GM18526 (cell line): ENCODE data around the gene XPR1.

Source experiments
- POLR2A ChIP-seq: IDR thresholded peaks from 3 replicates; pipeline ENCODE4 v1.6.1; 2011; ENCODE audit not compliant: insufficient read length; ENCODE audit errors: extremely low read depth

Gene XPR1

DNA sequence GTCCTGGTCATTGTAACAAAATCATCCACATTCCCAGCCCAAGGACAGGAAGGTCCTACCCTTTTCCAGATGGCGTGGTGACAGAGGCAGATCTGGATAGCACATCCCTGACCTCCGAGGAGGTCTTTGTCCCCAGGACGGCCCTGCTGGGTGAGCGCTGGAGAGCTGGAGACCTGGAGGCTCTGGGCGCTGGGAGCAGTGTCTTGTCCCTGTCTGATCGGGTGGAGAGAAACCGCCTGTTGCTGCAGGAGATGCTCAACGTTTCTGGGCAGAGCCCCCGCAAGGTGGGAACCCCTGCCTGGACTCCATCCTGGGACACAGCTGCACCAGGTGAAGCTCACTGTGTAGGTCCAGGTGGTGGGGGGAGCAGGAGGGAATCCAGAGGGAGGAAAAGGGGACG, 284.9 kb downstream of the XPR1 start:
- no peak for TF ChIP-seq POLR2A

- no peak for TF ChIP-seq POLR2A
These were observed 285.7 kb downstream of the XPR1 start for GRCh38 chr1:180917306-180918065.

- TF ChIP-seq POLR2A, result no peak
These were observed 286.7 kb downstream of the XPR1 start for GRCh38 chr1:180918519-180918918.

DNA sequence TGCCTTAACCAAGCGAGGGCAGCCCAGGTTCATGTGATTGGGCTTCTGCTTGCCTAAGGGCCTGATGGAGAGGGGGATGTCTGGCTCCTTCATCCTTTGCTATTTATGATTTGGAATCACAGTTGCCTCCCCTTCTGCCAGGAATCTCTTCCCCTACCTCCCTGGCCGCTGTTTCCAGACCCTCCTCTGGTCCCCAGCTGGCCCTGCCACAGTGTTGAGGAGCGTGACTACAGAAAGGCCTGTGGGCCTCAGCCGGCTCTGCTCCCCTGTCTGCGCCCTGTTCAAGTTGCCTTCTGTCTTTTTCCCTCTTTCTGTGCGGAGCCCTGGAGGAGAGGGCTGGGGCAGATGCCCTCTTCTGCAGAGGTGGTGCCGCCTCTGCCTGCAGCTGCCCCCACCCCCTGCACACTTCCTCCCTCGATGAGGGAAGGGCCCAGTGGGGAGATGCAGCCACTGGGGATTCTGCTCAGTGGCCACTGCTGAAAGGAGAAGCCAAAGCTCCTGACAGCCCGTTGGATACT, 287.4 kb downstream of the XPR1 start:
- TF ChIP-seq POLR2A, result no peak

DNA sequence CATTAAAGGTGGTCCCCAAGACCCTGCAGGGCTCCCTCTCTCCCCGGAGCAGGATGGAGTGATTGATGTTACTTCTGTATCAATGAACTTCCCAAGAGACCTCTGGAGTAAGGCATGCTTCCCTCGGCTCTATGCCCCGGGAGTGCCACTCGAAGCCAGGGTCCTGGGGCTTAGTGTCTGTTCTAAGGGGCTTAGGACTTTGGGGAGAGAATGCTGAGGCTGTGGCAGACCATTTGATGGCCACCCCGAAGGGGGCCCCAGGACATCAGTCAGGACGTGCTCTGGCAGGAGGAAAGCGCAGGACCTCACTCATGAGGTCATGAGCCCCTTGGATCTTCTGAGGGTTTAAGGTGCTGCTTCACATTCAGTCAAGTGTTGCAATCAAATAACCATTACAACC, 288.4 kb downstream of the XPR1 start:
- TF ChIP-seq POLR2A, result no peak

DNA sequence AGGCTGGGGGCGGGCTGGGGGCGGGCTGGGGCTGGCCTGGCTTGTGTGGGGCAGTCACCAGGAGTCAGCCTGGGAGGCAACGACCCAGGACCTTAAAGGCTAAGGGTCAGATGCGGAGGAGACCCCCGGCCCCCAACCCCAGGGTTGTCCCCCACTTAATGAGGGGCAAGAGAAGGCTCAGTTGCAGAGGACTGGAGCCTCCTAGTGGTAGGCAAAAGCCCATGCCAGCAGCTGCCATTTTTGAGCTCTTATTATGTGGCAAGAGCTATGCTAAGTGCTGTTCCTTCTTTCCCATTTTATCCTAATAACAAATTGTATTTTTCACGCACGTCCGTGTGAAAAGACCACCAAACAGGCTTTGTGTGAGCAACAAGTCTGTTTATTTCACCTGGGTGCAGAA, 288.9 kb downstream of the XPR1 start:
- no peak for TF ChIP-seq POLR2A

DNA sequence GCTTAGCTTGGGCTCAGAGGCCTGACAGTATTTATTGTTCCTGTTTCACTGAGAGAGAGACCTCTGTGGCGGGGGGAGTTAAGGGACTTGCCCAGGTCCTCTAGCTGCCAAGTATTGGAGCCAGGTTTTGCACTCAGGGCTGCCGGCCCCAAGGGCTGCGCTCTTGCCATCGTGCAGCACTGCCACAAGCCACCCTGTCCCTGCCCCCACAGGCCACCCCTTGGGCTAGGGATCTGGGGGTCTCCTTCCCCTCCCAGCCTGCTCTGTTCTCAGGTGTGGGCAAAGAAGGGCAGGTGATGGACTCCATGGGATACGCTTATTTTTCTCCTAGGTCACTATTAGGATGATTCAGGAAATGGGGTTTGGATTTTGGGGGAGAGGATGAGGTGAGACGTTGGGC, 289.6 kb downstream of the XPR1 start:
- no peak for TF ChIP-seq POLR2A

DNA sequence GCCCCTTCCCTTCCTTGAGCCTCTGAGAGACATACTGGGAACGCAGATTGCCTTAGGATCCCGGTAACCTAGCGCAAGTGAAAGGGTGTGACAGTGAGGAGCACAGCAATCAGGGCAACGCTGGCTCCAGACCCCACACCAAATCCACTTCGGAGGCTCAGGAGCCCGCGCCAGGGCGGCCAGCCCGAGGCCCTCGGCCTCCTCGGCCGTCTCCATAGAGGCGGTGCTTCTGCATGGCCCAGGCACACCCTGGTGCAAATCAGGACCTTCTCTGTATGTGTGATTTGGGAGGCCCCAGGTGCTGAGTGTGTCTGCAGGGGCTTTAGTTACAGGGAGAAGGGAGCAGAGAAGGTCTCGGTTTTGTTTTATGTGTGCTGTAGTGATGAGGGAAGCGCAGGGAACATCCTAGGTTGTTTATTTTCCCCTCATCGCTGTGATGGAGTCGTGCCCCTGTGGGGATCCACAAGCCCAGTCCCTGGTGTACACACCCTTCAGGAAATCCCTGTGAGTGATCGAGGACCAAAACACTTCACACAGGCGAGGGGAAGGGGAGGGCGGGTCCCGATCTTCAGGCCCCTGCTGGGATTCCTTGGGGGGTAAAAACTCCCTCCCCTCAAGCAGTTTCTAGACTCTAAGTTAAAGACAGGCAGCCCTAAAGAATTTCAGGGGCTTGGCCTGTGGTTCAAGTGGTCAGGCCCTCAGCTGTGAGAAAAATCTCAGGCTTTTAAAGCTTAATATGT, 290.2 kb downstream of the XPR1 start:
- TF ChIP-seq POLR2A, result no peak

- no peak for TF ChIP-seq POLR2A
These were observed 290.8 kb downstream of the XPR1 start for GRCh38 chr1:180922631-180923015.

DNA sequence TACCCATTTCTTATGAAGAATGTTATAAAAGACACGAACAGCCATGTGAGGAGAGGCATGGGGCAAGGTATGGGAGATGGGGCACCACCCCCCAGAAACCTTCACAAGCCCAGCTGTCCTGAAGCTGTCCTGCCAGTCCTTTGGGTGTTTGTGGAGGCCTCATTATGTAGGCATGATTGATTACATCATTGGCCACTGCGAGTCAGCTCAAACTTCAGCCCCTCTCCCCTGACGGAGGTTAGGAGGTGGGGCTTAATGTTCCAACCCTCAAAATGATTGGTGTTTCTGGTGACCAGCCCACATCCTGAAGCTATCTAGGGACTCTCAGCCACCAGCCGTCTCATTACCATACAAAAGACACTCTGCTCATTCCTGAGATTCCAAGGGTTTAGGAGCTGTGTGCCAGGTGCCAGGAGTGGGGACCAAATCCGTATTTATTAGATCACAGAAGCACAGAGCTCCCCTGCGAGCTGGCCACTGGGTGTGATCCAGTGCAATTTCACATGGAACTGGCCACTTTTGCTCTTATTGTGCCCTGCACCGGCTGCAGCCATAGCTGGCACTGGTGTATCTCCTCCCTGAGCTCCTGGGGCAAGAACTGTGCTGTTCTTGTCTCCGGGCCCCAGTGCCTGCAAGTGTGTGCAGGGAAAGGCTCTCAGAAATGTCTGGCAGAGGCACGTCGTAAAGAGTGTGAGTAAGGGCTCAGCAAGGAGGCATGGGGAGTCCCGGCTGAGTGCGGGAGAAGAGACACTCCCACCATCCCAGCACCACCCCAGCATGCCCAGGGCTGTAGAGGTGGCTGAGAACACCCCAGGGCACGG, 291.4 kb downstream of the XPR1 start:
- no peak for TF ChIP-seq POLR2A

GRCh38 chr1:180923887-180924286, 292.1 kb downstream of the XPR1 start:
- TF ChIP-seq POLR2A, result no peak

GRCh38 chr1:180924939-180925338, 293.1 kb downstream of the XPR1 start:
- TF ChIP-seq POLR2A, result no peak

GRCh38 chr1:180925471-180926051, 293.7 kb downstream of the XPR1 start:
- no peak for TF ChIP-seq POLR2A

GRCh38 chr1:180926164-180926981, 294.6 kb downstream of the XPR1 start:
- TF ChIP-seq POLR2A, result no peak

DNA sequence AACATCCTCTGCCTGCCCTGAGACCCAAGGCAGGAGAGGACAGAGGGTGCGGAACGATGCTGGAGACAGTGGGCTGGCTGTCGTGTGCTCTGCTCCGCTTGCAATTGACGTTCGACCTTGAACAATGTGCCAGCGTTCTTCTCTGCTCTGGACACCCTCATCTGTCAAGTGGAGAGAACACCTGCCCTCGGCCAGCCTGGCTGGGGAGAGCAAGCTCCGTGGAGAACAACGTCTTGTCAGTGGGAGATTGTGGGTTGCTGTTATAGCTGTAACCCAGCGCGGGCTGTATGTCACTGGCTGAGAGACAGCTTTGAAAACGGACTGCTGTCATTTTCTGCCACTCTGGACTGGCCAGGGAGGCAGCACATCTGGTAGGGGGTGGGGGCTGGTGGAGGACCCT, 295.5 kb downstream of the XPR1 start:
- TF ChIP-seq POLR2A, result no peak

GRCh38 chr1:180927841-180928240, 296.0 kb downstream of the XPR1 start:
- no peak for TF ChIP-seq POLR2A
